DOHH2 (cell line): Measurements from ENCODE around the gene TFIP11.

Experiments used
- CTCF ChIP-seq: fragments of 200-600 bp; sonication (generic); IDR thresholded peaks from one replicate; pipeline ENCODE4 v1.5.1; 2014; ENCODE audit warnings: antibody characterized with exemption, mild to moderate bottlenecking, low read depth, low read length; ENCODE audit not compliant: poor library complexity, severe bottlenecking
- EZH2phosphoT487 ChIP-seq: fragments of 200-600 bp; sonication (generic); IDR thresholded peaks from 2 replicates; pipeline ENCODE4 v1.6.1; 2017; ENCODE audit warnings: borderline replicate concordance, mild to moderate bottlenecking, antibody characterized with exemption, low read length, moderate library complexity, mixed read lengths

DNA sequence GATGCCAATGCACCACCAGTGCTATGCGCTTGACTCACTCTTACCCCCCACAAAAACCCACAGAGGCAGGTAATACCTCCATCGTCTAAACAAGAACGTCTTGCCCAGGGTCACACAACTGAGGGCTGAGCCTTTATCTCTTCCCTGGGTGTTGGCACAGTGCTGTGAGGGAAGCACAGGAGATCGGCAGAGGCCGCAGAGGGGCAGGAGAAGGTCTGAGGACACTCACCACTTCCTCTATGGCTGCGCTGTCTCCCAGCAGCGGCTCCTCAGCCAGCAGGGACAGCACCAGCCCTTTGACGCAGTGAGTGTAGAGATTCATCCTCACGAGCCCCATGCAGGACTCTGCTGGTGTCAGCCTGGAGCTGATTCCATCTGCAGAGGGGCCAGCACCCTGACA, 48.6 kb downstream of the TFIP11 start:
- TF ChIP-seq CTCF (no peak), EZH2phosphoT487 (no peak)
